HepG2 (cell line): Measurements from ENCODE around the gene ACSF3. TPM values are rescaled to one million over a fixed set of nuclear protein-coding genes. Genes with fewer than 3 reads are reported as not detected.

Source experiments
- ATM ChIP-seq: fragments of 450-650 bp; IDR thresholded peaks from 2 replicates; pipeline ENCODE4 v1.7.1; 2017; ENCODE audit warnings: mild to moderate bottlenecking, borderline replicate concordance
- CHD2 ChIP-seq: IDR thresholded peaks from 2 replicates; pipeline ENCODE4 v1.6.1; 2011; ENCODE audit warnings: low read depth, low read length, improper control_type of control experiment
- GFI1 ChIP-seq: sonication (generic); formaldehyde crosslinking; IDR thresholded peaks from 2 replicates; pipeline ENCODE4 v1.5.0; 2020; ENCODE audit warnings: missing genetic modification reagents, mild to moderate bottlenecking, borderline replicate concordance
- MATR3 ChIP-seq: sonication (generic); formaldehyde crosslinking; IDR thresholded peaks from 2 replicates; pipeline ENCODE4 v1.4.0; 2020; ENCODE audit warnings: missing genetic modification reagents
- MIER2 ChIP-seq: IDR thresholded peaks from 2 replicates; pipeline ENCODE4 v1.6.1; 2016; ENCODE audit warnings: missing biosample characterization, missing genetic modification reagents
- NFKBIZ ChIP-seq: IDR thresholded peaks from 2 replicates; pipeline ENCODE4 v1.6.1; 2018; ENCODE audit warnings: missing genetic modification reagents, missing compliant biosample characterization
- RFXANK ChIP-seq: IDR thresholded peaks from 2 replicates; pipeline ENCODE4 v1.6.1; 2016
- RNF2 ChIP-seq: fragments of 450-650 bp; conservative IDR thresholded peaks from 2 replicates; pipeline ENCODE4 v1.6.1; 2016; ENCODE audit warnings: low read depth
- TGIF2 ChIP-seq: IDR thresholded peaks from 2 replicates; pipeline ENCODE4 v1.6.1; 2016; ENCODE audit warnings: control low read depth, missing compliant biosample characterization
- UBTF ChIP-seq: sonication (generic); formaldehyde crosslinking; IDR thresholded peaks from 2 replicates; pipeline ENCODE4 v1.4.0; 2020; ENCODE audit warnings: mild to moderate bottlenecking, missing genetic modification reagents
- ZMYM4 ChIP-seq: sonication (generic); formaldehyde crosslinking; IDR thresholded peaks from 2 replicates; pipeline ENCODE4 v1.8.1; 2023; ENCODE audit warnings: mild to moderate bottlenecking, missing genetic modification reagents
- ZNF10 ChIP-seq: sonication (generic); formaldehyde crosslinking; IDR thresholded peaks from 2 replicates; pipeline ENCODE4 v1.4.0; 2020; ENCODE audit warnings: mild to moderate bottlenecking, low read depth, missing genetic modification reagents, borderline replicate concordance
- ZNF251 ChIP-seq: sonication (generic); formaldehyde crosslinking; IDR thresholded peaks from 2 replicates; pipeline ENCODE4 v1.9.0; 2021; ENCODE audit warnings: mild to moderate bottlenecking, missing genetic modification reagents
- ZNF296 ChIP-seq: sonication (generic); formaldehyde crosslinking; conservative IDR thresholded peaks from 2 replicates; pipeline ENCODE4 v1.5.0; 2020; ENCODE audit warnings: mild to moderate bottlenecking, missing genetic modification reagents
- ZNF329 ChIP-seq: sonication (generic); formaldehyde crosslinking; IDR thresholded peaks from 2 replicates; pipeline ENCODE4 v1.9.0; 2021; ENCODE audit warnings: low read depth, mild to moderate bottlenecking, missing genetic modification reagents
- ZNF597 ChIP-seq: sonication (generic); formaldehyde crosslinking; IDR thresholded peaks from 2 replicates; pipeline ENCODE4 v1.5.0; 2020; ENCODE audit warnings: missing genetic modification reagents
- ZNF609 ChIP-seq: sonication (generic); formaldehyde crosslinking; IDR thresholded peaks from 2 replicates; pipeline ENCODE4 v1.4.0; 2020; ENCODE audit warnings: mild to moderate bottlenecking, missing genetic modification reagents, borderline replicate concordance
- polyA plus RNA-seq, 8 experiments: library from polyadenylated mRNA; depleted of rRNA in 3 of 8; stranded (reverse) in 7 of 8; unstranded in 1 of 8; fragments of >200 nt; fragmentation: Illumina TruSeq in 4 of 8; extraction: Trizol in 4 of 8; gene quantifications; 2 replicates each; pipeline versions ENCODE4 v1.2.1 to v1.2.3, GENCODE V29; 2011 to 2016; ENCODE audit warnings: low read depth in 4 of 8, missing spikeins in 1 of 8, mixed read lengths in 1 of 8; ENCODE audit not compliant: insufficient read depth in 1 of 8
- total RNA-seq, 5 experiments: library from RNA; depleted of rRNA; stranded (reverse); fragments of >200 nt; fragmentation: Illumina TruSeq; extraction: Trizol; gene quantifications; 2 replicates each; pipeline ENCODE4 v1.2.3, GENCODE V29; 2016; ENCODE audit warnings: low read depth in 1 of 5
- TF ChIP-seq, protein P1 (sequence below): sonication (generic); formaldehyde crosslinking; IDR thresholded peaks from 2 replicates; pipeline ENCODE4 v1.5.0; 2020; ENCODE audit warnings: missing genetic modification reagents
- TF ChIP-seq, protein P2 (sequence below): sonication (generic); formaldehyde crosslinking; IDR thresholded peaks from 2 replicates; pipeline ENCODE4 v1.4.0; 2020; ENCODE audit warnings: low read depth, mild to moderate bottlenecking, missing genetic modification reagents

The ACSF3 gene
- total and polyA plus RNA-seq, 2 of the 13 experiments (the other 11 are each of a cell fraction or from before 2014, with no cell fraction given), result 14.9 to 30.6 TPM

GRCh38 chr16:89190150-89190958 lies 96.7 kb downstream of the ACSF3 start (continued):
- TF ChIP-seq, protein P1, sequence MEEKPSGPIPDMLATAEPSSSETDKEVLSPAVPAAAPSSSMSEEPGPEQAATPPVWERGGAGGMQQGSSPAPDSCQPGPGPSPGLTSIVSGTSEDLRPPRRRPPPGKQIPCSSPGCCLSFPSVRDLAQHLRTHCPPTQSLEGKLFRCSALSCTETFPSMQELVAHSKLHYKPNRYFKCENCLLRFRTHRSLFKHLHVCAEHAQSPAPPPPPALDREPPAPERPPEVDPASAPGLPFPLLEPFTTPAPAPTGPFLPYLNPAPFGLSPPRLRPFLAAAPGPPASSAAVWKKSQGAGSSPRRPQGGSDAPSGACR (CRISPR knock-in tag), result no peak
- TF ChIP-seq ZMYM4 (CRISPR knock-in tag) (no peak), CHD2 (no peak), MIER2 (CRISPR knock-in tag) (no peak), ZNF296 (CRISPR knock-in tag) (no peak), TGIF2 (CRISPR knock-in tag) (no peak), ZNF609 (CRISPR knock-in tag) (no peak), RNF2 (no peak), ZNF329 (no peak), ZNF251 (no peak), ZNF597 (CRISPR knock-in tag) (no peak), NFKBIZ (no peak), UBTF (CRISPR knock-in tag) (peak; percentile 25; the same call in 1 of the 2 replicates), ZNF10 (CRISPR knock-in tag) (no peak), MATR3 (CRISPR knock-in tag) (no peak), ATM (no peak), RFXANK (no peak), GFI1 (no peak)
- TF ChIP-seq, protein P2, sequence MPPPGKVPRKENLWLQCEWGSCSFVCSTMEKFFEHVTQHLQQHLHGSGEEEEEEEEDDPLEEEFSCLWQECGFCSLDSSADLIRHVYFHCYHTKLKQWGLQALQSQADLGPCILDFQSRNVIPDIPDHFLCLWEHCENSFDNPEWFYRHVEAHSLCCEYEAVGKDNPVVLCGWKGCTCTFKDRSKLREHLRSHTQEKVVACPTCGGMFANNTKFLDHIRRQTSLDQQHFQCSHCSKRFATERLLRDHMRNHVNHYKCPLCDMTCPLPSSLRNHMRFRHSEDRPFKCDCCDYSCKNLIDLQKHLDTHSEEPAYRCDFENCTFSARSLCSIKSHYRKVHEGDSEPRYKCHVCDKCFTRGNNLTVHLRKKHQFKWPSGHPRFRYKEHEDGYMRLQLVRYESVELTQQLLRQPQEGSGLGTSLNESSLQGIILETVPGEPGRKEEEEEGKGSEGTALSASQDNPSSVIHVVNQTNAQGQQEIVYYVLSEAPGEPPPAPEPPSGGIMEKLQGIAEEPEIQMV (CRISPR knock-in tag), result no peak
